GM19452 (cell line): ENCODE measurements around the gene DISC1.

Source experiments
- ATAC-seq: cut with Tn5 transposase; IDR thresholded peaks from one replicate; pipeline ENCODE4 v1.9.1; 2021; ENCODE audit not compliant: unreplicated experiment

The DISC1 gene

GRCh38 chr1:231694075-231694431, 67.5 kb downstream of the DISC1 start:
- ATAC-seq = no peak

DNA sequence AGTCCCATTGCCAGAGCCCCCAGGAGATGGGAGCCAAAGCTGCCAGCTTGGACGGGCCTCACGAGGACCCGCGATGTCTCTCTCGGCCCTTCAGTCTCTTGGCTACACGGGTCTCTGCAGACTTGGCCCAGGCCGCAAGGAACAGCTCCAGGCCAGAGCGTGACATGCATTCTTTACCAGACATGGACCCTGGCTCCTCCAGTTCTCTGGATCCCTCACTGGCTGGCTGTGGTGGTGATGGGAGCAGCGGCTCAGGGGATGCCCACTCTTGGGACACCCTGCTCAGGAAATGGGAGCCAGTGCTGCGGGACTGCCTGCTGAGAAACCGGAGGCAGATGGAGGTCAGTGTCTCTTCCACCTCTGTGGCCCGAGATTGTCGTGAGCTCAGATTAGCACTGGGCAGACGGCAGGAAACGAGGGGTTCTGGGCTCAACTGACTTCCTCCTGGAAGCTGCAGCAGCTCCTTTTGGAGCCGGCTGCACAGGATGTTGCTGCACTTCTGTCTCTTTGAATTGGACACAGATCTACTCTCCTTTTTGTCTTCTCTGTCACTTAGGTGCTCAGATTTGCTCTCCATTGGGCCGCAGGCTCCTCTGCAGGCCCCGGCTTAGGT, 68.0 kb downstream of the DISC1 start:
- ATAC-seq = no peak

- ATAC-seq = no peak
Measured at GRCh38 chr1:231695439-231696255, 69.1 kb downstream of the DISC1 start.

GRCh38 chr1:231699784-231700183, 73.2 kb downstream of the DISC1 start:
- ATAC-seq = no peak

- ATAC-seq = no peak
Measured at GRCh38 chr1:231701306-231701705, 74.7 kb downstream of the DISC1 start.

GRCh38 chr1:231702331-231702730, 75.7 kb downstream of the DISC1 start:
- ATAC-seq = no peak

DNA sequence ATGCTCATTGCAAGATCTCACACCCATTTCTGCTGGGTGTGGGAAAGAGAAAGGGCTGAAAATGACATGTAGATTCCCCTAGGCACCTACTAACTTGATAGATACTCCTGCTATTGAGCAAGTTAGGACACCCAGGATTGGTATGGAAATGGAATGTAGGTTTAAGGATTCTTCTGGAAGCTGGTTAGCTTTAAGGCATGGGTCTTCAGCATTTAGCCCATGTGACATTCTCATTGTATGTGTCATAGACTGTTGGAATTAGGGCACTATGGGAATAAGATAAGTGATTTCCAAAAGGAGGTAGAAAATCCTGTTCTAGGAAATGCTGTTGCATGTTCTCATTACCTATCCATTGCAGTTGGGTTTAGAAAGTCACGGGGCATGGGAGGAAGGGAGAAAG, 76.2 kb downstream of the DISC1 start:
- no peak for ATAC-seq

DNA sequence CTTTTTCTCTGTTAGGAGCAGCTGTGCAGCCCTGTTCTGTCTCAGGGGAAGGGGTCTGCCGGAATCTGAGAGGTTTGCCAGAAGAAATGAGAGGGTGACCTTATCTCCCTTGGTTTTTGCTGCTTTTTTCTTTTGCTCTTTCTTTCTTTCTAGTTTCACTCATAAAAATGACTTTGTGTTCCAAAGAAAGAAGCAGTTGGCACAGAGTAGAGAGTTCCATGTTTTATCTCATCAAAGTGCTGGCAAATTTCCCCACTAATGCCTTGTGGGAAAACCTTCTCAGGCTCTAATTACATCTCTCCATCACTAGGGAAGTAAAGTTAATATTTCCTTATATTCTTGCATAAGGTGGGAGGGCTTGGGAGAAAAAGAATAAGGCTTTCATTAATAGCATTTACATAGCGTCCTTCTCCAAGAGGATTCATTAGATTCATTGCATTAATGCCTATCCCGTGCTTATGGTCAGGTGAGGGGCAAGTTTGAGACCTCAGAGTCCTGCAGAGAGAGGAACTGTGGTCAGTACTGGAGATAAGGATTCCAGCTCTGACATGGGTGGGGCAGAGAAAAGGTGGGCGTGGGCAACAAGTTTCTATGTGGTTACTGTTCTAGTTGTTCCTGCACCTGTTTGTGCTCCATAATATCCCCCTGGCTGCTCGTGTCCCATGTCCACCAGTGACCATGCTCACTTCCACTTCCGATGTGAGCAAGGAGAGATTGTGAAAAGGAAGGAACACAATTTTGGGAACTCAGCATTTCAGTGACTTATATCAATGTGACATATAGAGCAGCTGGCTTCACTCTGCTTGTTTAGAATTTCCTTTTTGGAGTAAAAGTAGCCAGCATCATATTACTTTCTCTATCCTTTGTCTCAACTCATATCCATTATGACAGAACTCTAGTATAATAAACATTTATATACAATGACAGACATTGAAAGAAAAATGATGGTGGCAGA, 79.5 kb downstream of the DISC1 start:
- ATAC-seq = no peak

DNA sequence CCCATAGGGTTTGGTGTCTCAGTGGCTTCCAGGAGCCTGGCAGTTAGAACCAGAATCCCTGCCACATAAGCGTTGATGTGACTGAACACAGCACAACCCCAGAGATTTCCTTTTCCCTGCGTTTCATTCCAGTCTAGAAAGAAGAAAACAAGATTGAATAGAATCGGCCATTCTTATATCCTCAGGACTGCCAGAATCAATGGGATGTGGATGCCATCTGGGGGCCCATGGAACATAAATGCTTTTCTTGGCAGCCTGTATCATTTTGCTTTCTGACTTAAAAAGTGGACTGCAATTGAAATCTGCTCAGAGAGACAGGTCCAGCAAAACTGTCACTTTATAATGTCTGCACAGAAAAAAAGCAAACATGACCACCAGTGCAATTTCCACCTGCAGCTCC, 80.3 kb downstream of the DISC1 start:
- ATAC-seq = no peak

DNA sequence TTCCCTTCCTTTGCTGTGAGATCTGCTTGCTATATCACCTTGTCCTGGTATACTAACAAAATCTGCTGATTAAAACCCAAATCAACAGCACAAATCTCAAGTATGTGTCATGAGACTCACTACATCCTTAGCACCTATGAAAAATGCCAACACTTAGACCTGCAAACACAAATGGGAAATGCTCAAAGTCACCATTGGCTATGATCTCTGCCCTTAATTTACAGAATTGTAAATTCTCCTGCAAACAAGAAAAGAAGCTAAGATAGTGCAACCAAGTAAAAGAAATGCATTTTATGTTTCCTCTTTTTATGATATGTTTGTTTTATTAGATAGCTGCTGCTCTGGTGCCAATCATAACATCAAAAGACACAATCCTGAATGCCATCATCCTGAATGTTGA, 80.8 kb downstream of the DISC1 start:
- no peak for ATAC-seq

DNA sequence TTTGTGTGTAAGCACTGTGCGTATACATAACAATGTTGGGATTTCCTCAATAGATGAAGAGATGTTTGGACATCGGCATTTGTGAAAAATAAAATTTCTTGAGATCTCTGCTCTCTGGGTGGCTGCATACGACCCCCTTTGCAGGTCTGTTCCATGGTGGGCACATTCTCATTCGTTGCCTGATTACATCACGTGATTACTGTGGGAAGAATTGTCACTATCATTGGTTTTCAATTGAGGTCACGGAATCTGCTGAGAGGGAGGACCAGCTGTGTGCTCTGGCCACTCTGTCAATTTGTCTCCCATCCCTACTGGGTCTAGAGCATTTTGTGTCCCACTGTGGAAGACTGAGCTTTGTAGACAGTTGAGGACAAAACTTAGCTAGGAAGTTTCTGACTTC, 81.8 kb downstream of the DISC1 start:
- ATAC-seq = no peak

- ATAC-seq = no peak
Measured at GRCh38 chr1:231714440-231714839, 87.8 kb downstream of the DISC1 start.

GRCh38 chr1:231715816-231716722, 89.5 kb downstream of the DISC1 start:
- ATAC-seq = no peak

DNA sequence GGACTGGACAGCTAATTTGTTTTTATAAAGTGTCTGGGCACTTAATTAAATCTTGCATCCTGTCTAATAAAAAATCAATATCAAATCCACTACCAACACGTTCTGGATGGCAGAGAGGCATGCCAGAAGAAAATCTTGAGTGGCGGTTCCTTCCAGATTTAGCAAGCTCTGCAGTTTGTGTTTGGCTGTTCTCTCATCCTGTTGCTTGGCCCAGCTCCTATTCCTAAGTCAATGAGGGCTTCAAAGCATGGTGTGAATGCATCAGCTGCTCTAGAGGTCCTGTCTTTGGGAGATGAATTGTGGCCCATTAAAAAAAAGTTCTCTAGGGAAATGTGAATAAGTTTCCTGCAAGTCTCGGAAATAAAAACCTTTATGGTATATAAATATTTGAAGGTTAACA, 90.3 kb downstream of the DISC1 start:
- ATAC-seq = no peak

DNA sequence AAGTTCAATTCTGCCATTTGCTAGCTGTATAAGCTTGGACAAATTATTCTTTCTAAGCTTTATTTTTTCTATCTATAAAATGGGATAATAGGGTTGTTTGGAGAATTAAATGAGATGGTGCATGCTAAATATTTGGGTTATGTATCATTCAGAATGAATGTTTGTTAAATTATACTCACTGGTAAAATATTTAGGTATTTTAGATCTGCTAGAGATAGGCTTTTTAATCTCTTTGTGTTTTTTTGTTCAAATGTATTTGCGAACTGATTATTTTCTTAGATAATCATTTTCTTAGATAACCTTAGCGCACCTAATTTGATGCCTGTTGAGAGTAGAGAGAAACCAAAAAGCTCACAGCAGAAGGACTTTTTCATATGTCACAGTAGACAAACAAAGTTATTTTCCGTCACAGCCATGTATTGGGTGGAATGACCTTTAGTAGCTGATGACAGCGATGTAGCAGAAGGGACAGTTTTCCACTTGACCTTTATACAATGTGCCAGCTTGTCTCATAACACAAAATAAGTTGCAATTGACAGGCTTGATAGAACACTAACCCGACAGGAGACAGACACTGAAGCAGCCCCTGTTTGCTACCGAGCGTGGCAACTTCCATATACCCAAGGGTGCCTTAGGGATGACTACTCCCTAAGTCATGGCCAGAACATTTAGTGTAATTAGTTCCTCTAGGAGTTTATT, 93.0 kb downstream of the DISC1 start:
- ATAC-seq = no peak

- no peak for ATAC-seq
Measured at GRCh38 chr1:231720652-231721325, 94.2 kb downstream of the DISC1 start.

- ATAC-seq = no peak
Measured at GRCh38 chr1:231721436-231721835, 94.8 kb downstream of the DISC1 start.

DNA sequence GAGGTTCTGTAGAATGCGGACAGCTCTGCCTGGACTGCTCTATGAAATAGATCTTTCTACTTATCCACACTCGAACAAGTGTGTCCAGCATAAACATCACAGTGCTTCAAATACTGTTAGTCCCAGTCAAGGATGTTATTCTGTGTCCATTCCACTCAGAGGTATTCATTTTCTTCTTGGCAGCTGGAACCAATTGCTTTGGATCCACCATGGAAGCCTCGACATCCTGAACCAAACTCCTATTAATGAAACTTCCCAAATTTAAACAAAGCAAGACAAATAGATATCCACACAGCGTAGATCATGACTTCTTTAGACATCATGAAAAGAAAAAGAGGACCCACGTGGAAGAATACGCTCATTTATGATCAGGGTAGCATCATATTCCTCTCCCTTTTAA, 95.8 kb downstream of the DISC1 start:
- ATAC-seq = no peak

- ATAC-seq = no peak
Measured at GRCh38 chr1:231723146-231723545, 96.6 kb downstream of the DISC1 start.
